ENCODE measurements around the gene OR2T6.
A peak's percentile ranks its signal among the peaks of the same experiment; 100 is the strongest.

Gene OR2T6

GRCh38 chr1:248375446-248375845 is at the start of gene OR2T6:
TSS of gene OR2T6 (plus strand) at chr1:248375746. CDS start at chr1:248387609, 11,863 bp downstream.
- TF ChIP-seq POLR2A (IDR thresholded peaks at IDR 0.05; ENCODE audit: low read length) = no peak
- no peak for TF ChIP-seq GATA1 (IDR thresholded peaks at IDR 0.05; ENCODE audit: low read depth, low read length)
- no peak for DNase-seq

DNA sequence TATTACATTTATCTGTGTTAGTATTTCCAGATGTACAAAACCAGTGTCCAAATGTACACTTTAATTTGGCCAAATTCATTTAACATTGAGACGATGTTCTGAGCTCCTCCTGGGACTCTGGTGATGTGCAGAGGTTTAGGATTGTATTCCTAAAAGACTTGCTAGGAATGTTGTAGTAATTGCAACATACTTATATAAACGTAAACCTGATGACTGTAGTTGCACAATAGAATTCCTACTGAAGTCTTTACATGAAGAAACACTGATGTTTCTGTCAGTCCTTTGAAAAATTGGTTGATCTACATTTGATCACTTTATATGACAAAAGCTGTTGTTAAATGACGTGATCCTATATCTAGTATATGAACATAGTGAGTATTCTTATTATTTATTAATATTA is 32.1 kb upstream of the OR2T6 start:
- no peak for DNase-seq
- TF ChIP-seq POLR2A (IDR thresholded peaks at IDR 0.05; ENCODE audit: low read length) = no peak
- TF ChIP-seq GATA1 (IDR thresholded peaks at IDR 0.05; ENCODE audit: low read depth, low read length) = no peak

- no peak for DNase-seq
- no peak for TF ChIP-seq GATA1 (IDR thresholded peaks at IDR 0.05; ENCODE audit: low read depth, low read length)
- TF ChIP-seq POLR2A (IDR thresholded peaks at IDR 0.05; ENCODE audit: low read length) = no peak
Observed at GRCh38 chr1:248348475-248348874, 27.1 kb upstream of the OR2T6 start, which contains the start of gene OR14C36. TSS of gene OR14C36 (plus strand) at chr1:248348775. CDS start at chr1:248348775, 0 bp downstream.

DNA sequence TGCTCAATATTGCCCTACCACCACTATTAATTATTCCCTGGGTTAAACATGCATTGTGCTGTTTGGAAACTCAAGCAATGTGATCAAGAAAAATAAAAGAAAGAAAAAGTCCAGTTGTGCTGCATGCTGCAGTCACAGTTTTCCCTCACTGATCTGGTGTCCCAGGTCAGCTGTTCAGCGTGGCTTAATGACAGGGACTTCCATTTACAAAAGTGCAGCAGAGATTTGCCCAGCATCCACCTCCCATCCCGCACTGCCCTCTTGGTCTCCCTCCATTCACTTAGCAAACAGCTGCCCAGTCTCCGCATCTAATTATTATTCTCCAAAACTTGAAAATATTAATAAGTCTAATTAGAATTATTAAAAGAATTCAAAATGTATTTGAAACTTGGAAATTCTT is 16.1 kb upstream of the OR2T6 start:
- no peak for TF ChIP-seq POLR2A (IDR thresholded peaks at IDR 0.05; ENCODE audit: low read length)
- TF ChIP-seq GATA1 (IDR thresholded peaks at IDR 0.05; ENCODE audit: low read depth, low read length) = no peak
- no peak for DNase-seq

GRCh38 chr1:248361121-248361715 is 14.3 kb upstream of the OR2T6 start, which contains the start of gene OR2T4:
TSS of gene OR2T4 (plus strand) at chr1:248361665. CDS start at chr1:248361665, 0 bp downstream.
- no peak for TF ChIP-seq GATA1 (IDR thresholded peaks at IDR 0.05; ENCODE audit: low read depth, low read length)
- no peak for TF ChIP-seq POLR2A (IDR thresholded peaks at IDR 0.05; ENCODE audit: low read length)
- no peak for DNase-seq

DNA sequence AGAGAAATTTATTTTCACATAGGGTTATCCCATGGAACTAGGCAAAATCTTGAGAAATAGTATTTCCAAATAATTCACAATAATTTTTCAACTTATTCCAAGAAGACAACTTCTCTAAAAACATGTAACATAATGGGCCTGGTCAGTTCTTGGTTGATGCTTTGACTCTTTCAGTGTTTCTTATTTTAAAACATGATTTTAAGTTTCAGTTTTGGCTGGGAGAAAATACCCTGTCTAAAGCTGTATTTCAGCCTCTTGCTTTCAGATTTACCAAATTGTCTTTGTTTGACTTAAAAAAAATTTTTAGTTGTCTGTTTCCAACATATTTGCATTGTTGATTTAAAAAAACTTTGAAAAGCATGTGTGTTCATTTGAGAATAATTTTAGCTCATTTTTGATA is 8.9 kb upstream of the OR2T6 start:
- TF ChIP-seq GATA1 (IDR thresholded peaks at IDR 0.05; ENCODE audit: low read depth, low read length) (no peak), POLR2A (IDR thresholded peaks at IDR 0.05; ENCODE audit: low read length) (no peak)
- DNase-seq = no peak

DNA sequence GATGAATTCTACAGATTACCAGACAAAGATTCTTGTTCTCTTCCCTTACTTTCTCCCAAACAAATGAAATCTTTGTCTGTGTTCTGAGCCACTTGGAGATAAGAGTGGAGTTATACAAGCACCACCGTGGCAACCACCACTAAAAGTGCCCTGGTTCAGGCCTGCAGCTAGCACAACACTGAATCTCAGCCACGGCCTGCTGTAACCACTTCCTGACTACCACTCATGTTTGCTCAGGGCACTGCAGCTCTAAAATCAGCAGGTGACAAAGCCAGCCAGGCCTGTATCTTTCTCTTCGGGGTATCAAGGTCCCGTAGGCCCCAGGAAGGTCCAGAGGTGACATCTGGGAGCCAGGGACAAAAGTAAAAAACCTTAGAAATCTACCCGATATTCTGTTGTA is 3.2 kb upstream of the OR2T6 start:
- TF ChIP-seq GATA1 (IDR thresholded peaks at IDR 0.05; ENCODE audit: low read depth, low read length) (no peak), POLR2A (IDR thresholded peaks at IDR 0.05; ENCODE audit: low read length) (no peak)

GRCh38 chr1:248373761-248374160 is 1.8 kb upstream of the OR2T6 start:
- no peak for TF ChIP-seq POLR2A (IDR thresholded peaks at IDR 0.05; ENCODE audit: low read length)
- no peak for TF ChIP-seq GATA1 (IDR thresholded peaks at IDR 0.05; ENCODE audit: low read depth, low read length)
- no peak for DNase-seq

More for the DNA sequence above, 3.2 kb upstream of the OR2T6 start:
- DNase-seq = no peak

DNA sequence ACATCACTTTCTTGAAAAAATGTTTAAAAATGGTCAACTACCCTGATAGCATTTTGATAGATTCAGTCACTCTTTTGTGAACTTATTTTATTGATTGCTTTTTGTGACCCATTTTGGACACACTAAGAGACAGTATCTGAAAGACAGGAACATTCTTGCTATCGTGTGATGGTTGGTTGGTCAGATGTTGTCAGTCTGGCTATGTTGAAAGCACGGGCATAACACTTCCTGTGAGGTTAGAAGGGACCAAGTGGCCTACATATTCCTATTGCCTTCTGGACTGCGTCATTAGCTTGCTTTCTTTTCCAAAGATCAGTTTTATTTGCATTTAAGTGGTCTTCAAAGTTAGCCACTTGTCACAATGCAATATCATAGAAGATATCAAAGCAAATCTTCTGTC is 1.4 kb downstream of the OR2T6 start:
- DNase-seq = no peak
- TF ChIP-seq POLR2A (IDR thresholded peaks at IDR 0.05; ENCODE audit: low read length) (no peak), GATA1 (IDR thresholded peaks at IDR 0.05; ENCODE audit: low read depth, low read length) (no peak)

GRCh38 chr1:248380854-248381253 is 5.3 kb downstream of the OR2T6 start:
- TF ChIP-seq GATA1 (IDR thresholded peaks at IDR 0.05; ENCODE audit: low read depth, low read length) (no peak), POLR2A (IDR thresholded peaks at IDR 0.05; ENCODE audit: low read length) (no peak)
- DNase-seq = no peak

GRCh38 chr1:248388426-248388825 is 12.9 kb downstream of the OR2T6 start:
- TF ChIP-seq GATA1 (IDR thresholded peaks at IDR 0.05; ENCODE audit: low read depth, low read length) (no peak), POLR2A (IDR thresholded peaks at IDR 0.05; ENCODE audit: low read length) (no peak)
- no peak for DNase-seq

DNA sequence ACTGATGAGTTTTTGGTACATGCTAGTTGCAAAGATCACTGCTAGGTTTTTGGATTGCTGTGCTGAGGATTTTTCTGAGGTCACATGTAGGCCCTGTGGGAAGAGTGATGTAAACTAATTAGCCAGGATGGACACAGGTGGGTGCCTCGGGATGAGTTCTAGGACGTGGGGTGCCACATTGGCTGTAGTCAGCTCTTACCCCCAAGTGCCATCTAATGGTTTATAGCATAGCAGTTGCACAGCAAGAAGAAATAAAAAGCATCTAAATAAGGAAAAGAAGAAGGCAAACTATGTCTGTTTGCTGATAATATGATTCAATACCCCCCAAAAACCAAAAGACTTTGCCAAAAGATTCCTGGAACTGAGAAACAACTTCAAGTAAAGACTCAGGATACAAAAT is 17.5 kb downstream of the OR2T6 start:
- no peak for DNase-seq
- TF ChIP-seq GATA1 (IDR thresholded peaks at IDR 0.05; ENCODE audit: low read depth, low read length) = no peak
- no peak for TF ChIP-seq POLR2A (IDR thresholded peaks at IDR 0.05; ENCODE audit: low read length)

DNA sequence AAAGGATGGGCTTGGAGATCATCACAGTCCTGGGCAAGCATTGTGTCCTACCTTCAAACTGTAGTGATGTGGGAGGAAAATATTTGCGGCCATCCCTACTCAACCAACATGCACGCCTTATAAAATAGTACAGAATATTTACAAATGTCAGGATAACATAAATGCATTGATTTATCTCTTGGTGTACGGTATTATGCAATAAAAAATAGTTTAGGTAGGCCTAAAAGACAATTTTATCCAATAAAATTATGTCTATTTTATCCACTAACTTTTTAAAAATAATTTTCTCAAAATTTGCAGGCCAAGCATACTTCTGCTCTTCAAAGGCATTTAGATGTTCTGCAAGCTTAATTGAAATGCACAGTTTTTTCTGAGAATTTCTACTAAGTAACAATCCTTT is 27.2 kb downstream of the OR2T6 start, which contains the start of gene OR2T1:
TSS of gene OR2T1 (plus strand) at position 301 of the 400 bp plus-strand sequence. CDS start 3,100 bp downstream, outside the sequence.
- no peak for DNase-seq
- TF ChIP-seq GATA1 (IDR thresholded peaks at IDR 0.05; ENCODE audit: low read depth, low read length) = no peak

DNA sequence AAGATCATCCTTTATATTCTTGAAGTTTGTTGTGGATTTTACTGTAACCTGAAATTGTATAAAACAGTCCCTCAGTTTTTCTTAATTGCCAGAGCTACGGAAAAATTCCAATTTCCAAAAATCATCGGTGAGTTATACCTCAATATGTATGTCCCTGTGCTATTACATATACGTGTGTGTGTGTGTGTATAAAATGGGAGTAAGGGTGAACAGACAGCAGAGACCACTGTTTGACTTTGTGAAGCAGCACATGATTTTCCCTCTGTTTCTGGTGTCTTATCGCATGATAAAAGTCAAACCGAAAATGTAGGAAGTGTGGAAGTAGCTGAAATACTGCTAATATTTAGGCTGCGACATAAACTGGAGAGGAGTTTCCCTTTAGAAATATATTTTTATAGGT is 28.5 kb downstream of the OR2T6 start:
- TF ChIP-seq GATA1 (IDR thresholded peaks at IDR 0.05; ENCODE audit: low read depth, low read length) = no peak
- no peak for TF ChIP-seq POLR2A (IDR thresholded peaks at IDR 0.05; ENCODE audit: low read length)
- peak; percentile 7 to 19 for DNase-seq
